Stimulated activated naive CD4-positive, alpha-beta T cell (primary cell): ENCODE measurements around the gene DNAH12.

Source experiments
- DNase-seq, 6 experiments: peaks; one replicate each; lab custom pipeline; 2025; lab: John Stamatoyannopoulos, UW

Gene DNAH12, protein sequence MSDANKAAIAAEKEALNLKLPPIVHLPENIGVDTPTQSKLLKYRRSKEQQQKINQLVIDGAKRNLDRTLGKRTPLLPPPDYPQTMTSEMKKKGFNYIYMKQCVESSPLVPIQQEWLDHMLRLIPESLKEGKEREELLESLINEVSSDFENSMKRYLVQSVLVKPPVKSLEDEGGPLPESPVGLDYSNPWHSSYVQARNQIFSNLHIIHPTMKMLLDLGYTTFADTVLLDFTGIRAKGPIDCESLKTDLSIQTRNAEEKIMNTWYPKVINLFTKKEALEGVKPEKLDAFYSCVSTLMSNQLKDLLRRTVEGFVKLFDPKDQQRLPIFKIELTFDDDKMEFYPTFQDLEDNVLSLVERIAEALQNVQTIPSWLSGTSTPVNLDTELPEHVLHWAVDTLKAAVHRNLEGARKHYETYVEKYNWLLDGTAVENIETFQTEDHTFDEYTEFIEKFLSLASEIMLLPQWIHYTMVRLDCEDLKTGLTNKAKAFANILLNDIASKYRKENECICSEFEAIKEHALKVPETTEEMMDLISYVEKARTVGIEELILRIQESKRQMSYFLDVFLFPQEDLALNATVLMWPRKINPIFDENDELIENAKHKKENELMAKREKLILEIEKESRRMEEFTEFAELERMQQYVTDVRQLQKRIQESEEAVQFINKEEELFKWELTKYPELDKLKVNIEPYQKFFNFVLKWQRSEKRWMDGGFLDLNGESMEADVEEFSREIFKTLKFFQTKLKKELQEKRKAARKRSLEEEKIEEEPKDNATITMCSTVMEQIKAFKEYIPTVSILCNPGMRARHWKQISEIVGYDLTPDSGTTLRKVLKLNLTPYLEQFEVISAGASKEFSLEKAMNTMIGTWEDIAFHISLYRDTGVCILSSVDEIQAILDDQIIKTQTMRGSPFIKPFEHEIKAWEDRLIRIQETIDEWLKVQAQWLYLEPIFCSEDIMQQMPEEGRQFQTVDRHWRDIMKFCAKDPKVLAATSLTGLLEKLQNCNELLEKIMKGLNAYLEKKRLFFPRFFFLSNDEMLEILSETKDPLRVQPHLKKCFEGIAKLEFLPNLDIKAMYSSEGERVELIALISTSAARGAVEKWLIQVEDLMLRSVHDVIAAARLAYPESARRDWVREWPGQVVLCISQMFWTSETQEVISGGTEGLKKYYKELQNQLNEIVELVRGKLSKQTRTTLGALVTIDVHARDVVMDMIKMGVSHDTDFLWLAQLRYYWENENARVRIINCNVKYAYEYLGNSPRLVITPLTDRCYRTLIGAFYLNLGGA (N-terminal part only)

DNA sequence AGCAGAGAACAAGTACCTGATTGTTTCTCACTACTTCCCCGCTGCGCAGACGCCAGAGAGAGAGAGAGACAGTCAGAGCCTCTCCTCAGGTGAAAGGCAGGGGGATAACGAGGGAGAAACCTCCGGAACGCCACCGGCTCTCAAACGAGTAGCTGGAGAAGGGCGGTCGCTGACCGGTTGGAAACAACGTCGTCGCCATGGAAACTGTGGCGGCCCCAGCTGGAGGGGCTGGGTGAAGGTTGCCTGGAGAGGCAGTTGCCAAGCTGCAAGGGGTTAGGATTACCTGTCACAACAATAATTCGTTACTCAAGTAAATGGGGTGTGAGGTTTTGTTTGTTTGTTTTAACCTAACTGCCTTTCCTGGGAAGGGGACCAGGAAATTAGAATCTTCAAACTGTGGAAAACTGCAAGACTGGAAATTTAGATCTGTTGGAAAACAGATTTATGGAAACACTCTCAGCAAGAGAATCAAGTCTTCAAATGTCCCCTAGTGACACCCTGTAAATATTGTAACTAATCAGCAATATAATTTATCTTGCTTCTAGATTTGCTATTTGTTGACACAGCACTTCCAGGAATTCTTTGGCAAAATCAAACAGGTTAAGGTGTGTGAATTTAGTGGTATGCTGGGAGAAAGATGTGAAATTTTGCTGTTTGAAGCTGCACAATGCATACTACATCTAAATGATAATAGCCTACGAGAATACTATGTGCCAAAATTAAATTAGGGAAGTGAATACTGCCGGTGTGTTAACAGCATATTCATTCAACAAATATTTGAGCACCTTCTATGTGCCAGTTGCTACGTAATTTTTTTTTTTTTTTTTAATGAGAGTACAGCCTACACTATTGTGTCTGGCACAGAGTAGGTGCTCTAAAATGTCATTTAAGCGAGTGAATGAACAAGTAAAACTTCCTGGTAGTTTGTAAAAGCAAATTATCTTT, at the start of gene DNAH12:
DNAH12 (minus strand) TSS at position 164 of the 945 bp plus-strand sequence. CDS start 1,474 bp downstream, outside the sequence.
- DNase-seq = no peak

DNA sequence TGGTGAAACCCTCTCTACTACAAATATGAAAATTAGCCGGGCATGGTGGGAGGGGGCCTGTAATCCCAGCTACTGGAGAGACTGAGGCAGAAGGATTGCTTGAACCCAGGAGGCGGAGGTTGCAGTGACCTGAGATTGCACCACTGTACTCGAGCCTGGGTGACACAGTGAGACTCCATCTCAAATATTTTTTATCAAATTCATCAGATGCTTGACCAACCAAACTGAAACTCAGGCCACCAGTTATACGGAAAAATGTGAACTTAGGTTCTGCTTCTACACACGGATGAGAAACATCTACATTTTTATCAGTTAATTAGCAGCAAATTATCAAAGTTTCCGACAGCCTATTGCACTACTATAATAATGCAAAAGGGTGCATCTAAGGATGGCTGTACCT, 48.2 kb upstream of the DNAH12 start:
- no peak for DNase-seq

DNA sequence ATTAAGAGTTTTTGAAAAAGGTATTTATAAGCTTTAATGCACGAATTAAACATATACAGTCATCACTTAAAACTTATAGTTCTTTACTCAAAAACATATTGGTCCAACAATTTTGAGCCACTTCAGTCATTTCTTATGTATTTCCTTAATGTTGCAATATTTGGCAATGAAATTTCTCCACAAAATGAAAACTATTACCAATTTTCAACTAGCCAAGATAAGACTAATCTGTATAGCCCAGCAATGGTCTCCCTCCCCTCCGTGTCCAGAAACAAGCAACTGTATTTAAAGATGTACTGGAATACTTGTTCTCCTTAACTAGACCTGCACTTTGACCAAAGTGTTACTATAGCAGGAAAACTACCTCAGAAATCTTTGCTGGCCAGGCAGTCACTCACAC, 43.8 kb upstream of the DNAH12 start:
- no peak for DNase-seq

DNA sequence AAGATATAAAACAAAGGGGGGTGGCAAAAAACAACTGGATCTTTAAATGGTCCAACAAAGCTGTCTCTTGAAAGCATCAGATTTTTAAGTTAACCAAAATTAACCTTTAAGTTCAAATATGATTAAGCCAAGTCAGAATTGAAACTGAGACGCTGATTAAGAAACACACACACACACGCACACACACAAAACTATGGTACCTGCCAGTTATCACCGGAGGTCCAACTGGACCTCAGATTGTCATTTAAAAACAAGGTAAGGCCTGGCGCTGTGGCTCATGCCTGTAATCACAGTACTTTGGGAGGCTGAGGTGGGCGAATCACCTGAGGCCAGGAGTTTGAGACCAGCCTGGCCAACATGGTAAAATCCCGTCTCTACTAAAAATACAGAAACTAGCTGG, 42.6 kb upstream of the DNAH12 start:
- no peak for DNase-seq

DNA sequence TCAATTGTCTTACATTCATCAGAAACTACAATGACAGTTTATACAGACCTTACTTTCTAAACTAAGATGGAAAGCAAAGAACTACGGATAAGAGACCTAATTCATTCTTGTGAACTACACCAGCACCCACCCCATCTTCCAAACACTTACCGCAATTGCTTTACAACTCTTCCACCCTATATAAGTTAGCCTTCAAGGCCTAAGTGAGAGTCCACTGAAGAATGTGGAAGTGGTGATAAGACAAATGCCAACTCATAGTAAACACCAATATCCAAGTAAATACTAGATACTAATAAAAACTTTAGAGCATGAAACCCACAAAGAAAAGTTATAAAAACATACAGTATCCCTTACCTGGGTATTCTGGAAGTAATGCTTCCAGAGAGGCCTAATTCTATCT, 39.4 kb upstream of the DNAH12 start:
- no peak for DNase-seq

DNA sequence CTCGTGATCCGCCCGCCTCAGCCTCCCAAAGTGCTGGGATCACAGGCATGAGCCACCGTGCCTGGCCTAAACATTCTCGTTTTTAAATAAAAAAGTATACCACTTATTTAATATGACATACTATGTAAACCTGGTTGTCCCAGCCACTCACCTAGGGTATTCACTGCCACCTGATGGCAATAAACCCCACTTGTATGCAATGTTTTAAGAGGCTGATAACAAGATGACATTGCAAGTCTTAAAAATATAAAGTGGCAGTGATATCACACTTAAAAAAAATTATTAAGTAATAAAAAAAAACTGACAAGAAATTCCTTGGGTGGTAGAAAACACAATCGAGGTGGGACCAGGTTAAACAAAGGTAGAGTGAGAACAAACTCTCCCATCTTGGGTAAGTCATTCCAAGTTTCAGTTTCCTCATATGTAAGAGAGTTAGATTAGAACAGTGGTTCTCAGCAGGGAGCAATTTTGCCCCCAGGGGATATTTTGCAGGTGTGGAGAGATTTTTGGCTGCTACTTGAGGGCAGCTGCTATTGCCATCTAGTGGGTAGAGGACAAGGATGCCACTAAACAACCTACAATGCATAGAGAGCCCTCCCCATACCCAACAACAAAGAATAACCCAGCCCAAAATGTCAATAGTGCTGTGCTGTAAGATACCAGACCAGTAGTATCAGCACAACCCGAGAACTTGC, 38.5 kb upstream of the DNAH12 start:
- DNase-seq = peak in 2 of 6 experiments; percentile 7 to 11

DNA sequence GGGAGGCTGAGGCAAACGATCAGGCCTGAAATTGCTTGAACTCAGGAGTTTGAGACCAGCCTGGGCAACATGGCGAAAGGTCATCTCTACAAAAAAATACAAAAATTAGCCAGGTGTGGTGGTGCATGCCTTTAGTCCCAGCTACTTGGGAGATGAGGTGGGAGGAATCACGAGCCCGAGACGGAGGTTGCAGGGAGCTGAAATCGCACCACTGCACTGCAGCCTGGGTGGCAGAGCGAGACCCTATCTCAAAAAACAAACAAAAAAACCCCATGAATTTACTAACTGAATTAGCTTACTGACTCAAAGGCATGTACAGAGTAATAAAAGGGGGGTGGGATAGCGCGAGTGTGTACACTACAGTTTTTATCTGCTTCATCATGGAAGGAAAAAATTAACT, 33.7 kb upstream of the DNAH12 start:
- DNase-seq = no peak

DNA sequence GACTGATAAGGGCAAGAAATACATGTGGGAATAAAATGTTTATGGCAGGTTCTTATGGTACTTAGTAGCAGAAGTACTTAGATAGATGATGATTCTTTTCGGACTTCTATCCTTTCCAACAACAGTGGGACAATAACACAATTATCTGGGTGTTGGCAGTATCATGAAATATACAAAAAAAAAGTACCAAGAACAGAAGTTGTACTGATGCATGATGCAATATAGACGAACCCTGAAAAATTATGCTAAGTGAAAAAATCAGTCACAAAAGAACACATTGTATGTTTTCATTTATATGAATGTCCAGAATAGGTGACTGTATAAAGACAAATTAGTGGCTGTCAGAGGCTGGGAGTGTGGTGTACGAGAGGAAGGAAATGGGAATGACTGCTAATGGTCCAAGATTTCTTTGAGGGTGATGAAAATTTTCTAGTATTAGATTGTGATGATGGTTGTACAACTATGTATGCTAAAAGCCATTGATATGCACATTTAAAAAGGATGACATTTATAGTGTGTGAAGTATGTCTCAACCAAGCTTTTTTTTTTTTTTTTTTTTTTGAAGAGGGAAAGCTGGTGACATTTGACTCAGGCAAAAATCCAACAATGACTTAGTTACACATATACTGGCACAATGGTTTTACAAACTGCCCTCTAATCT, 32.0 kb upstream of the DNAH12 start:
- DNase-seq = no peak

DNA sequence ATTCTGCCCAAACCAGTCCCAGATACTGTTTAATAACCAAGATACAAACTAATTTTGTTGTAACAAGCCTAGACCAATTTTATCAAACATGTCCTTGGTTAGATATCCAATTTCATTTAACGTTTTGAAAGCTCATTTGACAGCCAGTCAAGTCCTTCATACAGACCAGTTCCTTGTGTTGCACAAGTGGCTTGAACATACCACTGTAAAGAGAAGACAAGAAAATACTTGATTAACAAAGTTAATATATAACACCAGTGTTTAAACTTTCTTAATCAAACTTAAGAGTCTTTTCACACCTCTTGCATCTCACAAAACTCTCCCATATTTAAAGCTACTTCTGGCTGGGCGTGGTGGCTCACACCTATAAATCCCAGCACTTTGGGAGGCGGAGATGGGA, 28.0 kb upstream of the DNAH12 start:
- no peak for DNase-seq

DNA sequence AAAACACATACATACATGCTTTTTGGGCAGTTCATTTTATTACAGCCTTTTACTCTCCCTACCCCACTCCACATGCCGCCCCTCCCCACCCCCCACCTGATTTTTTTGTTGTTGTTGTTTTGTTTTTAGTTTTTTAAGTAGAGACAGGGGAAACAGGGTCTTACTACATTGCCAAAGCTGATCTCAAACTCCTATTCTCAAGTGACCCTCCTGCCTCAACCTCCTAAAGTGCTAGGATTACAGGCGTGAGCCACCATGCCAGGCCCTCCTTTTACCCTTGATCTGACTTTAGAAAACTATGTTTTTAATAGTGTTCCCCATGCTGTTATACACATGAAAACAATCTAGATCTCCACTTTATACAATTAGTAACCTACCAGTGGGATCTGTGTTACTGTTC, 26.7 kb upstream of the DNAH12 start:
- DNase-seq = no peak

DNA sequence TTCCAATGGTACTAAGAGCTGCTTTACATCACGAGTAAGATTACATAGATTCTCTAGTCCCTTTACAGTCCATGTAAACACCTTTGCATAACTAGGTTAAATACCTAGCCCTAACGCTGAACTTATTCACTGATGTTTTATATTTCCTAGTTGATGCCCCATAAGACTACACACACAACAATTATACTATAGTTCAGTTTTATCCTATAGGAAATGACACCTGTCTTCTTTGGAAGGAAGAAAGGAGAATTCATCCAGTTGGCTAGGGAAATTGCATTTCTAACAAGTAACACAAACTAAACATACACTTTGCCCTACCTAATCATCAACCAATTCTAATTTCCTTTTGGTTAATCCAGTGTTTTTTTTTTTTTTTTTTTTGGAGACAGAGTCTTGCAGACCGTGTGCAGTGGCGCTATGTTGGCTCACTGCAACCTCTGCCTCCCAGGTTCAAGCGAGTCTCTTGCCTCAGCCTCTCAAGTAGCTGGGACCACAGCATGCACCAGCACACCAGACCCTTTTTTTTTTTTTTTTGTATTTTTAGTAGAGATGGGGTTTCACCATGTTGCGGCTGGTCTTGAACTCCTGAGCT, 25.8 kb upstream of the DNAH12 start:
- no peak for DNase-seq

DNA sequence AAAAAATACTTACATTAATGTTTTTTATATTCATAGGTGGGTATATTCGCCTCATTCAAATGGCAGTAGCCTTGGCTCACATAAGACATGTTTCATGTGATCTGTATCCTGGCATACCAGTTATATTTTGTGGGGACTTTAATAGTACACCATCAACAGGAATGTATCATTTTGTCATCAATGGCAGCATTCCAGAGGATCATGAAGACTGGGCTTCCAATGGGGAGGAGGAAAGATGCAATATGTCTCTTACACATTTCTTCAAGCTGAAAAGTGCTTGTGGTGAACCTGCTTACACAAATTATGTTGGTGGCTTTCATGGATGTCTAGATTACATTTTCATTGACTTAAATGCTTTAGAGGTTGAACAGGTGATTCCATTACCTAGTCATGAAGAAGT, 15.4 kb upstream of the DNAH12 start:
- no peak for DNase-seq

DNA sequence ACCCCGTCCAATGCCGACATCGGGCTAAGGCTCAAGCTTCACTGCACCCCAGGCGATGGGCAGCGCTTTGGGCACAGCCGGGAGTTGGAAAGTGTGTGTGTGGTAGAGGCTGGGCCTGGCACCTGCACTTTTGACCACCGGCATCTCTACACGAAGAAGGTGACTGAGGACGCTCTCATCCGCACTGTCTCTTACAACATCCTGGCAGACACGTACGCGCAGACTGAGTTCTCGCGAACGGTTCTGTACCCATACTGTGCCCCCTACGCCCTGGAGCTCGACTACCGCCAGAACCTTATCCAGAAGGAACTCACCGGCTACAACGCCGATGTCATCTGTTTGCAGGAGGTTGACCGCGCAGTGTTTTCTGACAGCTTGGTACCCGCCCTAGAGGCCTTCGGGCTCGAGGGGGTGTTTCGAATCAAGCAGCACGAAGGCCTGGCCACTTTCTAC, 13.0 kb upstream of the DNAH12 start:
- DNase-seq = peak in 5 of 6 experiments; percentile 10 to 58 (median 29)

DNA sequence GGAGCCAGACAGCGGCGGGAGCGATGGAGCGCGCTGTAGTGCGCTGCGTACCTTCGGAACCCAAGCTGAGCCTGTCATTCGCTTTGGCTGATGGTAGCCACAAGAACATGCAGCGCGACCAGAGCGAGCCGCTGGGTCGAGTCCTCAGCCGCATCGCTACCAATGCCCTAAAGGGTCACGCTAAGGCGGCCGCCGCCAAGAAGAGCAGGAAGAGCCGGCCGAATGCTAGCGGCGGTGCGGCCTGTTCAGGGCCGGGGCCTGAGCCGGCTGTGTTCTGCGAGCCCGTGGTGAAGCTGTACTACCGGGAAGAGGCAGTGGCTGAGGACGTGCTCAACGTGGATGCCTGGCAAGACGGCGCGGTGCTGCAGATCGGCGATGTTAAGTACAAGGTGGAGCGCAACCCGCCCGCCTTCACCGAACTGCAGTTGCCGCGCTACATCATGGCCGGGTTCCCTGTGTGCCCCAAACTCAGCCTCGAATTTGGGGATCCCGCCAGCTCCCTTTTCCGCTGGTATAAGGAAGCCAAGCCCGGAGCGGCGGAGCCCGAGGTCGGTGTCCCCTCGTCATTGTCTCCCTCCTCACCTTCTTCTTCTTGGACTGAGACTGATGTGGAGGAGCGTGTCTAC, 12.4 kb upstream of the DNAH12 start:
- DNase-seq = peak in 5 of 6 experiments; percentile 21 to 85 (median 27)

DNA sequence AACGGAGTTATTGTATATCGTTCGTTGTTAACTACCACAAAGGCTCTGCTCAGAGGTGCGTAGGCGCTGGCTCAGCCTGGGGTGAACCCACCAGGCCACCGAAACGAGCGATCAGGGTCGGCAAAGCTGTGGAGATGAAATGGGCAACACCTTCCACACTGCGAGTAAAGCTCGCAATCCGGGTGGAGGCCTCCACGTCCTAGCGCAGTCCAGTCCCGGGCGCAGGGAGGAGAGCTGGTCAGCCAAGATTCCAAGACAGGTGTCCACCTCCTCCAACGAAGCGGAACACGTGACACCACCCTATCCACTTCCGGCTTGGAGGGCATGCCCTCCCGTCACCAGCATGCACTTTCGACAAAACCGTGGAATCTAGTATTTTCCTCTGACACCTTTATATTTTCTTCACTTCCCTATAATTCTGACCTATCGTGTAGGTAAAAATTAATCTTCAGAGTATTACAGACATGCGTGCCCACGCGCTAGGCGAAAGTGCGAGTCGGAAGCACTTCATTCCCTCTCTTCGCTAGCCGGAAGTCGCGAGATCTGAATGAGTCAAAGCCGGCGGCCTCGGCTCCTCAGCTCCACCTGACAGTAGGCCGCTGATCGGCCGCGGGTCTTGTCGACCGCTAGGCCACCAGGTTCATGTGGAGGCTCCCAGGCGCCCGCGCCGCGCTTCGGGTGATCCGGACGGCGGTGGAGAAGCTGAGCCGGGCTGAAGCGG, 11.8 kb upstream of the DNAH12 start, which contains the start of gene PDE12:
PDE12 (plus strand) TSS at position 537 of the 721 bp plus-strand sequence; CDS start at position 643, 106 bp downstream.
- peak; percentile 60 to 90 (median 80) for DNase-seq

DNA sequence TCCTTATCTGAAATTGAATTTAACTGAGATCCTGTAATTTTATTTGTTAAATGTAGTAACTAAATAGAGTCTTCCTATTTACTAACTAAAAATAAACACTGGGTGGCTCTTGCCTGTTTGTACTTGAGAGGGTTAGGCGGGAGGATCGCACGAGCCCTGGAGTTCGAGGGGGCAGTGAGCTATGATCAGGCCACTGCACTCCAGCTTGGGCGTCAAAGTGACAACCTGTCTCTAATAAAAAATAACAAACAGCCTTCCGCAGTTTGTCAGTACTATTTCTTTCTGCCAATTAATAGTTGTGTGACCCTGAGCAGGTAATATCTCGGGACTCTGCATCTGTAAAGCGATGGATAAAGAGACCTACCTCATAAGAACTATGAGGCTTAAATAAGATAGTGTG, 11.2 kb upstream of the DNAH12 start:
- no peak for DNase-seq

DNA sequence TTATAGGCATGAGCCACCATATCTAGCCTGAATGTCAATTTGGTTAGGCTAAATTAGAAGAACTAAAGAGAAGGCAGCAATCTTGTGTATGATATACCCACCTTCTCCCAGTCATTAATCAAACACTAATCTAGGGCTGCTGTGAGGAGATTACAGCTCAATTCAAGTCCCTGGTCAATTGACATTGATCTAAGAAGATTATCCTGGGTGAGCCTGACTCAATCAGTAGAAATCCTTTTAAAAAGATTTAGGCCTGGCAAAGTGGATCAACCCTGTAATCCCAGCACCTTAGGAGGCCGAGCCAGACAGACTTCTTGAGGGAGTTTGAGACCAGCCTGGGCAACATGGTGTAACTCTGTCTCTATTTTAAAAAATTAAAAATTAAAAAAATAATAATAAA, 2.5 kb upstream of the DNAH12 start:
- DNase-seq = no peak

DNA sequence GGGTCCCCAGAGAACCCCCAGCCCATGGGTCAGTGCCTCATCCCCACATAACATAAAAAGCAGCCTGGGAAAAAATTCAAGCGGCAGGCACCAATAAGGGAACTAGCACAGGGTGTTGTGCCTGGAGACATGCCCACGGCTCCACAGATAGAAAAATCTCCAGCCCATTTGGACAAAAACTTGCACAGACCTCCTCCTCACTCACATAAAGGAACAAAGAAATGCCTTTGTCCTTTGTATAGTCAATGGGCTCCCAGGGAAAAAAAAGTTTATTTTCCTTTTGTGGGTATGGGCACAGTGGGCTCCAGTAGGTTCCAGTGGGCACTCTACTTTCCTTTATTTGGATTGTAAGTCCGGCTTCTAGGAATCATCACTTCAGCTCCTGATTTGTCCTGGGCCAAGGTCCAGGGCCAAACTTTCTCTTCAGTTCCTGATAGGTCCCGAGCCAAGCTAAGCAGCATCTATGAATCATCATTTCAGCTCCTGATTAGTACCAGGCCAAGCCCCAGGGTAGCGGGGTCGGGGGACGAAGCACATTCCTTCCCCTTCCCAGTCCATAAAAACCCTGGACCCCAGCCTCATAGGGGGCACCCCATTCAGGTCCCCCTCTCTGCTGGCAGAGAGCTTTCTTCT, 1.6 kb upstream of the DNAH12 start:
- no peak for DNase-seq
